ENCODE results near the gene RCE1.

The RCE1 gene

DNA sequence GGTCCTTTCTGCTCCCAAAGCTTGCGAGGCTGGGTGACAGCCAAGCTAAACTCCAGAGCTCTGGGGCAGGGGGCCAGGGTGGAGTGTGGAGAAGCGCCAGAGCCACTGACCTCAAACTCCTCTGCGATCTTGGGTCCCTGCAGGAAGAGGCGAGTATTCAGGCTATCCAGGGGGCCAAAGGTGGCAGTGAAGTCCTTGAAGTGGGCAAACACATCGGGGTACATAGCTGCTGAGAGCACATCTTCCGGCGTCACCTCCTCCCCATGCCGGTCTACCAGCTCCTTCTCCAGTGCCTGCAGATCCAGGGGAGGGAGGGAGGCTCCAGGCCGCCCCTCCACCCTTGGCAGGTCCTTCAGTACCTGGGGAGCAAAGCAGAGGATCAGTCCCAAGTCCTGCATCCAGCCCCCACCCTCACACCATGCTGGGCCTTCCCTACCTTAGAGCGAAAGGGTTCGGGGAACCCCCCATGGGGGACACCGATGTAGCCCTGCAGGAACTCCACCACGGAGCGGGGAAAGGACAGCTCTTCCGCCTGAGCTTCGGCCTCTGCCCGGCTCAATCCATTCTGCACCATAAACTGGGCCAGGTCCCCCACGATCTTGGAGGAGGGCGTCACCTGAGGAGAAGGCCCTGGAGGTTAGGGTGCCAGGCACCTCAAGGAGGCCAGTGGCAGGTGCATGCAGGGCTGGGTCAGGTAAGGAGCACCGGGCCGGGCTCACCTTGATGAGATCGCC lies 6.4 kb downstream of the RCE1 start:
- TF ChIP-seq SUZ12 (IDR thresholded peaks at IDR 0.05; ENCODE audit: extremely low read depth, insufficient read depth, insufficient read length) (no peak), ZNF274 (IDR thresholded peaks at IDR 0.05; ENCODE audit: low read depth, low read length) (no peak), YY1 (IDR thresholded peaks at IDR 0.05; ENCODE audit: insufficient read depth, insufficient read length) (no peak)
- Histone ChIP-seq H3K9me3 (ENCODE audit: insufficient read depth, low read length) (no peaks in the 10 kb centered on the region), H3K36me3 (ENCODE audit: insufficient read depth, insufficient read length, low read length) (peaks cover 62% of the 10 kb centered on the region), H3K4me1 (ENCODE audit: insufficient read depth, insufficient read length) (peaks cover 10% of the 10 kb centered on the region), H3K4me3 (ENCODE audit: insufficient read length, low read depth) (no peak overlapping the region), H3K27me3 (ENCODE audit: insufficient read depth, insufficient read length) (no peaks in the 10 kb centered on the region), H3K9ac (ENCODE audit: insufficient read length, low read depth) (no peak overlapping the region)
- DNase-seq (ENCODE audit: low read depth, low spot score), result no peak

DNA sequence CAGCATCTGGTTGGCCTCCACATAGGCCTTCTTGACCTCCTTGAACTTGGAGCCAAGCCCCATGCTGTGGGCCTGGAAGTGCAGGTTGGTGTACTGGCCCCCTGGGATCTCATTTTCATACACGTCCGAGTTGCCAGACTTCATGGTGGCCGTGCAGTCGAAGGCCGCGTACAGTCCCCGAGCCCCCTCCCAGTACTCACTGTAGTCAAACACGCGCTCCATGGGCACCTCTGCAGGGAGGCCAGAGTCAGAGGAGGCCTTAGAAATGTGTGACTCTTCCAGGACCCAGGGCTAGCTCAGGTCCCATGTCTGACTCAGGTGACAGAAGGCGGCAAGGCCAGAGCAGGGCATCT lies 7.0 kb downstream of the RCE1 start:
- peaks cover 57% of the 10 kb centered on the region for H3K36me3 ChIP-seq (ENCODE audit: insufficient read depth, insufficient read length, low read length)
- TF ChIP-seq YY1 (IDR thresholded peaks at IDR 0.05; ENCODE audit: insufficient read depth, insufficient read length), result no peak
- TF ChIP-seq SUZ12 (IDR thresholded peaks at IDR 0.05; ENCODE audit: extremely low read depth, insufficient read depth, insufficient read length), result no peak
- no peak for TF ChIP-seq ZNF274 (IDR thresholded peaks at IDR 0.05; ENCODE audit: low read depth, low read length)
- no peak overlapping the region for H3K9ac ChIP-seq (ENCODE audit: insufficient read length, low read depth)
- no peak for DNase-seq (ENCODE audit: low read depth, low spot score)
- no peaks in the 10 kb centered on the region for H3K9me3 ChIP-seq (ENCODE audit: insufficient read depth, low read length)
- no peak overlapping the region for H3K4me3 ChIP-seq (ENCODE audit: insufficient read length, low read depth)
- peaks cover 12% of the 10 kb centered on the region for H3K4me1 ChIP-seq (ENCODE audit: insufficient read depth, insufficient read length)
- no peaks in the 10 kb centered on the region for H3K27me3 ChIP-seq (ENCODE audit: insufficient read depth, insufficient read length)

GRCh38 chr11:66850588-66851238 lies 7.5 kb downstream of the RCE1 start:
- H3K36me3 ChIP-seq (ENCODE audit: insufficient read depth, insufficient read length, low read length), result peaks cover 52% of the 10 kb centered on the region
- H3K9me3 ChIP-seq (ENCODE audit: insufficient read depth, low read length), result no peaks in the 10 kb centered on the region
- no peak for DNase-seq (ENCODE audit: low read depth, low spot score)
- TF ChIP-seq YY1 (IDR thresholded peaks at IDR 0.05; ENCODE audit: insufficient read depth, insufficient read length) (no peak), ZNF274 (IDR thresholded peaks at IDR 0.05; ENCODE audit: low read depth, low read length) (no peak), SUZ12 (IDR thresholded peaks at IDR 0.05; ENCODE audit: extremely low read depth, insufficient read depth, insufficient read length) (no peak)
- no peak overlapping the region for H3K9ac ChIP-seq (ENCODE audit: insufficient read length, low read depth)
- H3K27me3 ChIP-seq (ENCODE audit: insufficient read depth, insufficient read length), result no peaks in the 10 kb centered on the region
- H3K4me1 ChIP-seq (ENCODE audit: insufficient read depth, insufficient read length), result peaks cover 16% of the 10 kb centered on the region
- H3K4me3 ChIP-seq (ENCODE audit: insufficient read length, low read depth), result no peak overlapping the region

DNA sequence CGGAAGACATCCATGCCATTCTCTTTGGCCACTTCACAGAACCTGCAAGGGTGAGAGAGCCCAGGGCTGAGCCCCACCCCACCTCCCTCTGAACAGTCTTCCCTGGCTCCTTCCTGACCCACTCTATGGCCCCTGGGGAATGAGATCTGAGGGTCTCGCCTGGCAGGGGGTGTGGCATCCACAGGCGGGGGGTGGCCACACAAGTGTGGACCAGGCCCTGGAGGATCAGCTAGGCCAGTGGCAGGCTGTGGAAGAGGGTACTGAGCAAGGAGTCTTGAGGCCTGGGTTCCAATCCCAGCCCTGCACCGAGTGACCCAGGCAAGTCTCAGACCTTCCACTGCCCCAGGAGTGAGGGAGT lies 8.0 kb downstream of the RCE1 start:
- Histone ChIP-seq H3K4me3 (ENCODE audit: insufficient read length, low read depth) (no peak overlapping the region), H3K27me3 (ENCODE audit: insufficient read depth, insufficient read length) (no peaks in the 10 kb centered on the region), H3K36me3 (ENCODE audit: insufficient read depth, insufficient read length, low read length) (peaks cover 47% of the 10 kb centered on the region), H3K9ac (ENCODE audit: insufficient read length, low read depth) (no peak overlapping the region), H3K9me3 (ENCODE audit: insufficient read depth, low read length) (no peaks in the 10 kb centered on the region), H3K4me1 (ENCODE audit: insufficient read depth, insufficient read length) (peaks cover 16% of the 10 kb centered on the region)
- DNase-seq (ENCODE audit: low read depth, low spot score), result no peak
- TF ChIP-seq ZNF274 (IDR thresholded peaks at IDR 0.05; ENCODE audit: low read depth, low read length) (no peak), YY1 (IDR thresholded peaks at IDR 0.05; ENCODE audit: insufficient read depth, insufficient read length) (no peak), SUZ12 (IDR thresholded peaks at IDR 0.05; ENCODE audit: extremely low read depth, insufficient read depth, insufficient read length) (no peak)

DNA sequence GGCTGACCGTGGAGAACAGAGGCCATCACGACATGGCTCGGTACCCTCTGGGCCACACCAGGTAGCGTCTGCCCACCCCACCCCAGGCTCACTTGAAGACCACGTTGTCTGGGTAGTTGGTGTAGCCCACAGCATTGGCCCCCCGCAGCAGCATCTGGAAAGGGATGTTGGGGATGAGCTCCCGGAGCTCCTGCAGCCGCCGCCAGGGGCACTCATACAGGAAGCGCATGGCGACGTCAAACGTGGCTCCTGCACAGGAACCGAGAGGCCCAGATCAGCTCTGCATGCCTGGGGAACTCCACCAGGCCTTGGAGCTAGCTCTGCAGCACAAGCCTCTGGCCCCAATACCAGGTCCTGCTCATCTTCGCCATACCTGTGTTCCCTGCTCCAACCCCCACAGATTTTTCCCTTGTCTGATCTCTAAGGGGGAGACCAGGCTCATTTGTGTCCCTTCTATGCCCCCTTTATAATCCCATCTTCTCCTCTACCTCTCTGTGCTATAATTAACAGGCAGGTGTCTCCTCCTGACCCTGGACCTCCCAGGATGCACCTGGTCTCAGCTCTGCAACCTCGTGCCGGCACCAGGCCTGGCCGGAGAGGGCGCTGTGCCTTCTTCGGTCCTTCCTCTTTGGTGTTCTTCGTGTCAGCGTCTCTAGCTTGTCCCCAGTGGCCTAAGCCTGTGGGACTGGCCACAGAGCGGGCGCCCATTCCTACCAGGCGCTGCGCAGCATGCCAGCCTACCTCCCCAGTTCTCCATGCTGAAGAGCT lies 8.6 kb downstream of the RCE1 start:
- TF ChIP-seq SUZ12 (IDR thresholded peaks at IDR 0.05; ENCODE audit: extremely low read depth, insufficient read depth, insufficient read length), result no peak
- no peak for TF ChIP-seq ZNF274 (IDR thresholded peaks at IDR 0.05; ENCODE audit: low read depth, low read length)
- TF ChIP-seq YY1 (IDR thresholded peaks at IDR 0.05; ENCODE audit: insufficient read depth, insufficient read length), result no peak
- Histone ChIP-seq H3K27me3 (ENCODE audit: insufficient read depth, insufficient read length) (no peaks in the 10 kb centered on the region), H3K9ac (ENCODE audit: insufficient read length, low read depth) (no peak overlapping the region), H3K36me3 (ENCODE audit: insufficient read depth, insufficient read length, low read length) (peaks cover 40% of the 10 kb centered on the region), H3K4me3 (ENCODE audit: insufficient read length, low read depth) (no peak overlapping the region), H3K9me3 (ENCODE audit: insufficient read depth, low read length) (no peaks in the 10 kb centered on the region), H3K4me1 (ENCODE audit: insufficient read depth, insufficient read length) (peaks cover 16% of the 10 kb centered on the region)
- DNase-seq (ENCODE audit: low read depth, low spot score), result no peak

DNA sequence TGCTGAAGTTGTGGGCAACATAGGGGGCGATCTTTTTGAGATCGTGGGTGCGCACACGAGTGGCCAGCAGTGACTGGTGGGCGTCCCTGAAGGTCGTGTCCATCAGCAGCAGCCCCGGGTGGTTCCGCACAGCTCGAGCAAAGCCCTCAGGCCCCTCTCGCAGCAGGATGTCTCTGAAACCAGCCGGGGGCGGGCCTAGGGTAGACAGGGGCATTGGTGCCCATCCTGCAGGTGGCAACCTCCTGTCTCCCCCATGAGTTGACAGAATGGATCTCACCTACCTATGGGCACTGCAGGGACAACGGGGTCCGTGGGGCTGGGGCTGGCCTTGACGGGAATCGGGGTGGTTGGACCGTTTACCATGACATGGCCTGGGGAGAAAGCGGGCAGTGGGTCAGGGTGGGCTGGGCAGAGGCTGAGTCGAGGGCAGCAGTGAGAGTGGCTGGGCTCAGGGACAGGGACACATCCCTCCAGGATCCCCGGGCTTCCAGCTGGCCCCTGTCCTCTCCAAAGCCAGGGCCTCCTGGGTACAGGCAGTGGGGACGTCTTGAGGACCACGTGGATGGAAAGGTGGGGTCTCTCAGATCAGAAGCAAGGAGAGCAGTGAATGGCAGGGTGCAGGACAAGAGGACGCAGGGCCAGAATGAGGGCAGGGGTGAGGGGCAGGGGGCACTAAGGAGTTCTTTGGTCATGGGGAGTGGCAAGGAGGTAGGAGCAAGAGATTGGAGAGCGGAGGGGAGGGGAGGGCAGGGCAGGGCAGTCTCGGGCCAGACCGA lies 9.4 kb downstream of the RCE1 start:
- Histone ChIP-seq H3K36me3 (ENCODE audit: insufficient read depth, insufficient read length, low read length) (peaks cover 34% of the 10 kb centered on the region), H3K9ac (ENCODE audit: insufficient read length, low read depth) (no peak overlapping the region), H3K27me3 (ENCODE audit: insufficient read depth, insufficient read length) (no peaks in the 10 kb centered on the region), H3K9me3 (ENCODE audit: insufficient read depth, low read length) (no peaks in the 10 kb centered on the region), H3K4me3 (ENCODE audit: insufficient read length, low read depth) (no peak overlapping the region), H3K4me1 (ENCODE audit: insufficient read depth, insufficient read length) (peaks cover 16% of the 10 kb centered on the region)
- TF ChIP-seq SUZ12 (IDR thresholded peaks at IDR 0.05; ENCODE audit: extremely low read depth, insufficient read depth, insufficient read length), result no peak
- TF ChIP-seq YY1 (IDR thresholded peaks at IDR 0.05; ENCODE audit: insufficient read depth, insufficient read length), result no peak
- no peak for TF ChIP-seq ZNF274 (IDR thresholded peaks at IDR 0.05; ENCODE audit: low read depth, low read length)
- no peak for DNase-seq (ENCODE audit: low read depth, low spot score)
